GM12878 (cell line): ENCODE measurements around the gene KLF9. TPM values are rescaled to one million over a fixed set of nuclear protein-coding genes. Genes with fewer than 3 reads are reported as not detected.

Experiments
- BRCA1 ChIP-seq: IDR thresholded peaks from 2 replicates; pipeline ENCODE4 v1.6.1; 2011; ENCODE audit warnings: low read depth, low read length, improper control_type of control experiment
- CBFB ChIP-seq: IDR thresholded peaks from 2 replicates; pipeline ENCODE4 v1.6.1; 2016; ENCODE audit warnings: antibody characterized with exemption, low read depth
- CEBPB ChIP-seq, 2 experiments: fragments of 150-350 bp in 1 of 2; IDR thresholded peaks; 2 replicates each; pipeline ENCODE4 v1.6.1; 2012 to 2014; ENCODE audit warnings: low read depth in 2 of 2, low read length in 2 of 2, borderline replicate concordance in 1 of 2, inconsistent platforms in 1 of 2
- CREM ChIP-seq: IDR thresholded peaks from 2 replicates; pipeline ENCODE4 v1.6.1; 2014; ENCODE audit warnings: antibody characterized with exemption, low read depth
- DPF2 ChIP-seq: fragments of 450-650 bp; IDR thresholded peaks from 2 replicates; pipeline ENCODE4 v1.6.1; 2017; ENCODE audit warnings: mild to moderate bottlenecking
- EP300 ChIP-seq, 2 experiments: fragments of 150-350 bp in 1 of 2; IDR thresholded peaks; 2 replicates each; pipeline ENCODE4 v1.6.1; 2011 to 2012; ENCODE audit warnings: low read depth in 2 of 2, low read length in 2 of 2, borderline replicate concordance in 1 of 2, improper control_type of control experiment in 1 of 2, inconsistent platforms in 1 of 2; ENCODE audit not compliant: control insufficient read depth in 1 of 2
- ESRRA ChIP-seq: IDR thresholded peaks from 2 replicates; pipeline ENCODE4 v1.6.1; 2012; ENCODE audit warnings: mild to moderate bottlenecking, low read length, improper control_type of control experiment
- ETV6 ChIP-seq, 2 experiments: fragments of 450-650 bp in 1 of 2; IDR thresholded peaks in 1 of 2; conservative IDR thresholded peaks in 1 of 2; 2 replicates each; pipeline ENCODE4 v1.6.1; 2014; ENCODE audit warnings: antibody characterized with exemption in 1 of 2, borderline replicate concordance in 1 of 2, low read depth in 1 of 2, mild to moderate bottlenecking in 1 of 2, moderate library complexity in 1 of 2
- IRF4 ChIP-seq: IDR thresholded peaks from 2 replicates; pipeline ENCODE4 v1.6.1; 2011; ENCODE audit warnings: low read depth, low read length
- NFXL1 ChIP-seq: fragments of 450-650 bp; IDR thresholded peaks from 2 replicates; pipeline ENCODE4 v1.6.1; 2017; ENCODE audit warnings: antibody characterized with exemption, mild to moderate bottlenecking, borderline replicate concordance
- NFYB ChIP-seq: IDR thresholded peaks from 2 replicates; pipeline ENCODE4 v1.6.1; 2011; ENCODE audit warnings: low read depth, mild to moderate bottlenecking, low read length, improper control_type of control experiment, moderate library complexity; ENCODE audit not compliant: insufficient read depth
- NR2F1 ChIP-seq: fragments of 450-650 bp; conservative IDR thresholded peaks from 2 replicates; pipeline ENCODE4 v1.6.1; 2017; ENCODE audit warnings: mild to moderate bottlenecking
- POLR2AphosphoS5 ChIP-seq: IDR thresholded peaks from 2 replicates; pipeline ENCODE4 v1.6.1; 2011; ENCODE audit warnings: mild to moderate bottlenecking, low read length, inconsistent platforms
- RAD21 ChIP-seq: IDR thresholded peaks from 2 replicates; pipeline ENCODE4 v1.6.1; 2011; ENCODE audit warnings: mild to moderate bottlenecking, low read depth, low read length, moderate library complexity; ENCODE audit not compliant: insufficient read depth
- RAD51 ChIP-seq: fragments of 450-650 bp; IDR thresholded peaks from 2 replicates; pipeline ENCODE4 v1.6.1; 2016; ENCODE audit warnings: moderate library complexity, mild to moderate bottlenecking, inconsistent platforms
- RBBP5 ChIP-seq: fragments of 200-600 bp; sonication (generic); conservative IDR thresholded peaks from 2 replicates; pipeline ENCODE4 v1.6.1; 2016
- RFX5 ChIP-seq: IDR thresholded peaks from 2 replicates; pipeline ENCODE4 v1.6.1; 2011; ENCODE audit warnings: low read depth, low read length, improper control_type of control experiment
- SIN3A ChIP-seq: IDR thresholded peaks from 2 replicates; pipeline ENCODE4 v1.6.1; 2012; ENCODE audit warnings: low read depth, low read length, improper control_type of control experiment
- SMAD1 ChIP-seq: fragments of 450-650 bp; IDR thresholded peaks from 2 replicates; pipeline ENCODE4 v1.6.1; 2018; ENCODE audit warnings: mild to moderate bottlenecking, low read depth; ENCODE audit not compliant: partially characterized antibody
- SMAD5 ChIP-seq: IDR thresholded peaks from 2 replicates; pipeline ENCODE4 v1.6.1; 2016; ENCODE audit warnings: antibody characterized with exemption, low read depth
- SREBF2 ChIP-seq: IDR thresholded peaks from 2 replicates; pipeline ENCODE4 v1.6.1; 2012; ENCODE audit warnings: mild to moderate bottlenecking, low read length
- SUPT20H ChIP-seq: IDR thresholded peaks from 2 replicates; pipeline ENCODE4 v1.6.1; 2011; ENCODE audit warnings: low read depth, mild to moderate bottlenecking, low read length, moderate library complexity, borderline replicate concordance; ENCODE audit not compliant: control insufficient read depth
- ZNF217 ChIP-seq: fragments of 450-650 bp; IDR thresholded peaks from 2 replicates; pipeline ENCODE4 v1.6.1; 2017; ENCODE audit warnings: antibody characterized with exemption, mild to moderate bottlenecking
- ZNF384 ChIP-seq: IDR thresholded peaks from 2 replicates; pipeline ENCODE4 v1.6.1; 2012; ENCODE audit warnings: low read depth, mild to moderate bottlenecking, low read length, improper control_type of control experiment, borderline replicate concordance
- polyA plus RNA-seq, 11 experiments: library from polyadenylated mRNA; depleted of rRNA in 4 of 11; unstranded in 6 of 11; stranded (reverse) in 5 of 11; fragments of >200 nt; fragmentation: Nextera tagmentation in 4 of 11; fragmentation: Illumina TruSeq in 1 of 11; extraction: Ambion mirVana in 4 of 11; extraction: Trizol in 1 of 11; gene quantifications; 1 replicate in 1 of 11; 2 replicates in 10 of 11; pipeline versions ENCODE4 v1.2.1 to v1.2.3, GENCODE V29; 2011 to 2016; ENCODE audit warnings: inconsistent platforms in 2 of 11, missing spikeins in 2 of 11, low read depth in 1 of 11
- total RNA-seq, 4 experiments: library from RNA; depleted of rRNA in 3 of 4; stranded (reverse); fragments of >200 nt in 3 of 4; fragmentation: Illumina TruSeq in 1 of 4; extraction: Trizol in 1 of 4; gene quantifications; 2 replicates each; pipeline versions ENCODE4 v1.2.1 to v1.2.3, GENCODE V29; 2013 to 2021
- TF ChIP-seq, protein P1 (sequence below): IDR thresholded peaks from 2 replicates; pipeline ENCODE4 v1.6.1; 2012; ENCODE audit warnings: low read depth, low read length, improper control_type of control experiment
- TF ChIP-seq, protein P2 (sequence below): IDR thresholded peaks from 2 replicates; pipeline ENCODE4 v1.6.1; 2011; ENCODE audit warnings: mild to moderate bottlenecking, low read depth, low read length, moderate library complexity; ENCODE audit not compliant: insufficient replicate concordance
- TF ChIP-seq, protein P3 (sequence below): fragments of 450-650 bp; IDR thresholded peaks from 2 replicates; pipeline ENCODE4 v1.6.1; 2017; ENCODE audit warnings: low read depth, mild to moderate bottlenecking, moderate library complexity

KLF9 gene
- total and polyA plus RNA-seq, 10 of the 15 experiments (the other 5 are each of a cell fraction or from before 2014, with no cell fraction given), result 0.09 to 0.96 (median 0.83) TPM

DNA sequence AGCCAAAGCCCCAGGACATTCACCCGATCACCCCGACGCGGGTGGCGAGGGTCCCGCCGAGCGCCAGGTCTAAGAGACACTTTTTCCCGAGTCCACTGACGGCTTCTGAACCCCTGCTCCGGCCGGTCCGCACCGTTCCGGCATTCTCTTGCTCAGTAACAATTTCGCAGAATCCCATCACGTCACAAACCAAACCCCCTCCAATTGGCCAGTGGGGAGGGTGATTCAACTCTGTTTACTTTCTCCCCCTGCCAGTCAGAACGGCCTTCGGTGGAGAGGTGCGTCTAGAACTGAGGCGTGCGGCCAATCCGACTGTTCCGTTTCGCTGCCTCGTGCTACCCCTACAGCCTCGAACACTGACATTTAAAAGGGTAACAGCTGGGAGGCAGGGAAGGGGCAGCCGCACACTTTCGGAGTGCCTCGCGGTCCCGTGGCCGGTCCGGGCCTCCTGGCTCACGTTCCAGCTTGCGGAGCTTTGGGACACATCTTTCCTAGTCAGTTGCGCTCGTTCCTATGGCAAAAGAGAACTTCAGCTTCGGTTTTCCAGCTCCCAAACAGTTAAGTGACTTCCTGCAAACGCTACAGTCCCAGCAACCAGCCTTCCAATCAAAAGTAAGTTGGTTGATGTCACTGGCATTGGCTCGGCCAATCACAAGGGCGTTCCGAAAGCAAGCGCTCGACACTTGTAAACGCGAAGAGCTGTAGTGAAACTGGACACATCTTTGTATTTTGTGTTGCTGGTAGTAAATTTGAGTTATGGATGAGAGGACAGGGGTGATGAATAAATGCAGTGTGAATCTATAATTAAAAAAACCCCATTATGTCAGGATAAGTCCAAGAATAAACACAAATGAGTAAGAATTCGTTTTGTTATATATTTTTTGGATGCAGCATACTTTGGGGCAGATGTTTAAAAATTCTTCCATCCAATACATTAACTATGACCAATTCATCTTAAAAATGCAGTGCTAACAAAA is at the start of gene KLF9 (continued):
- TF ChIP-seq, protein P1, sequence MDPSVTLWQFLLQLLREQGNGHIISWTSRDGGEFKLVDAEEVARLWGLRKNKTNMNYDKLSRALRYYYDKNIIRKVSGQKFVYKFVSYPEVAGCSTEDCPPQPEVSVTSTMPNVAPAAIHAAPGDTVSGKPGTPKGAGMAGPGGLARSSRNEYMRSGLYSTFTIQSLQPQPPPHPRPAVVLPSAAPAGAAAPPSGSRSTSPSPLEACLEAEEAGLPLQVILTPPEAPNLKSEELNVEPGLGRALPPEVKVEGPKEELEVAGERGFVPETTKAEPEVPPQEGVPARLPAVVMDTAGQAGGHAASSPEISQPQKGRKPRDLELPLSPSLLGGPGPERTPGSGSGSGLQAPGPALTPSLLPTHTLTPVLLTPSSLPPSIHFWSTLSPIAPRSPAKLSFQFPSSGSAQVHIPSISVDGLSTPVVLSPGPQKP, result no peak
- peak; percentile 96 for TF ChIP-seq NFYB
- TF ChIP-seq POLR2AphosphoS5, result 0 out of 2 replicates have a peak, but pooled peaks have one; percentile 38
- TF ChIP-seq CREM, result peak; percentile 59
- TF ChIP-seq, protein P2, sequence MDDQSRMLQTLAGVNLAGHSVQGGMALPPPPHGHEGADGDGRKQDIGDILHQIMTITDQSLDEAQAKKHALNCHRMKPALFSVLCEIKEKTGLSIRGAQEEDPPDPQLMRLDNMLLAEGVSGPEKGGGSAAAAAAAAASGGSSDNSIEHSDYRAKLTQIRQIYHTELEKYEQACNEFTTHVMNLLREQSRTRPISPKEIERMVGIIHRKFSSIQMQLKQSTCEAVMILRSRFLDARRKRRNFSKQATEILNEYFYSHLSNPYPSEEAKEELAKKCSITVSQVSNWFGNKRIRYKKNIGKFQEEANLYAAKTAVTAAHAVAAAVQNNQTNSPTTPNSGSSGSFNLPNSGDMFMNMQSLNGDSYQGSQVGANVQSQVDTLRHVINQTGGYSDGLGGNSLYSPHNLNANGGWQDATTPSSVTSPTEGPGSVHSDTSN, result peak; percentile 82
- no peak for TF ChIP-seq SMAD1
- TF ChIP-seq ZNF384, result no peak
- TF ChIP-seq RBBP5, result no peak
- TF ChIP-seq NR2F1, result 0 out of 2 replicates have a peak, but pooled peaks have one; percentile 2
- TF ChIP-seq RFX5, result peak; percentile 94
- no peak for TF ChIP-seq SMAD5
- TF ChIP-seq BRCA1, result no peak
- TF ChIP-seq SREBF2, result no peak
- no peak for TF ChIP-seq RAD51
- no peak for TF ChIP-seq EP300 (IDR thresholded peaks at IDR 0.05; ENCODE audit: borderline replicate concordance in 1 of 2, control insufficient read depth in 1 of 2, low read depth in 2 of 2, low read length in 2 of 2)
- no peak for TF ChIP-seq SUPT20H
- no peak for TF ChIP-seq ZNF217
- TF ChIP-seq CEBPB (IDR thresholded peaks at IDR 0.05; ENCODE audit: borderline replicate concordance in 1 of 2, low read depth in 2 of 2, low read length in 2 of 2), result no peak
- no peak for TF ChIP-seq RAD21
- no peak for TF ChIP-seq ETV6 (conservative IDR thresholded peaks at IDR 0.05 in 1 of 2, IDR thresholded peaks at IDR 0.05 in 1 of 2; ENCODE audit: borderline replicate concordance in 1 of 2, low read depth in 1 of 2)
- TF ChIP-seq, protein P3, sequence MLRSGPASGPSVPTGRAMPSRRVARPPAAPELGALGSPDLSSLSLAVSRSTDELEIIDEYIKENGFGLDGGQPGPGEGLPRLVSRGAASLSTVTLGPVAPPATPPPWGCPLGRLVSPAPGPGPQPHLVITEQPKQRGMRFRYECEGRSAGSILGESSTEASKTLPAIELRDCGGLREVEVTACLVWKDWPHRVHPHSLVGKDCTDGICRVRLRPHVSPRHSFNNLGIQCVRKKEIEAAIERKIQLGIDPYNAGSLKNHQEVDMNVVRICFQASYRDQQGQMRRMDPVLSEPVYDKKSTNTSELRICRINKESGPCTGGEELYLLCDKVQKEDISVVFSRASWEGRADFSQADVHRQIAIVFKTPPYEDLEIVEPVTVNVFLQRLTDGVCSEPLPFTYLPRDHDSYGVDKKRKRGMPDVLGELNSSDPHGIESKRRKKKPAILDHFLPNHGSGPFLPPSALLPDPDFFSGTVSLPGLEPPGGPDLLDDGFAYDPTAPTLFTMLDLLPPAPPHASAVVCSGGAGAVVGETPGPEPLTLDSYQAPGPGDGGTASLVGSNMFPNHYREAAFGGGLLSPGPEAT, result peak; percentile 91
- TF ChIP-seq CBFB, result 0 out of 2 replicates have a peak, but pooled peaks have one; percentile 33
- no peak for TF ChIP-seq ESRRA
- peak; percentile 91 for TF ChIP-seq SIN3A
- TF ChIP-seq IRF4, result no peak
- TF ChIP-seq NFXL1, result no peak
- no peak for TF ChIP-seq DPF2
